GM20000 (cell line): ENCODE measurements around the gene EGFR.

Experiments
- DNase-seq: peaks from one replicate; pipeline ENCODE4 v3.0.0; 2012; ENCODE audit warnings: low spot score
- TF ChIP-seq, protein P1 (sequence below): IDR thresholded peaks from 2 replicates; pipeline ENCODE4 v1.5.1; 2012; ENCODE audit warnings: mild to moderate bottlenecking, control low read depth; ENCODE audit errors: extremely low read depth, missing control alignments

The EGFR gene

DNA sequence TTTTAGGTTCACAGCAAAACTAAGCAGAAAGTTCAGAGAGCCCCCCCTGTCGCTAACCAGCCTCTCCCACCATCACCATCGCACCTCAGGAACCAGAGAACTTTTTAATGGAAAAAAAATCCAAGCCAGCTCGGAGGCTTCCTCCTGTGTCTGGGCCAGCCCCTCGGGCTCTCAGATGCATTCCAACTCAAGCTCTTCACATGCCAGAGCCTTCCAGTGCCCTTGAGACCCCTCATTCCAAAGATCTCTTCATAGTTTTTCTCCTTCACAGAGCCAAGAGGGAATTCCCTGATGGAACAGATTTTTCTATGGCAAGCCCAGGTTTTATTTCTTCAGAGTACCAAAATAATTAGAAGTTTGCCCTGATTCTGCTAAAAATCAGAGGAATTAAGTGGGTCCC, 192.9 kb downstream of the EGFR start:
- TF ChIP-seq, protein P1, sequence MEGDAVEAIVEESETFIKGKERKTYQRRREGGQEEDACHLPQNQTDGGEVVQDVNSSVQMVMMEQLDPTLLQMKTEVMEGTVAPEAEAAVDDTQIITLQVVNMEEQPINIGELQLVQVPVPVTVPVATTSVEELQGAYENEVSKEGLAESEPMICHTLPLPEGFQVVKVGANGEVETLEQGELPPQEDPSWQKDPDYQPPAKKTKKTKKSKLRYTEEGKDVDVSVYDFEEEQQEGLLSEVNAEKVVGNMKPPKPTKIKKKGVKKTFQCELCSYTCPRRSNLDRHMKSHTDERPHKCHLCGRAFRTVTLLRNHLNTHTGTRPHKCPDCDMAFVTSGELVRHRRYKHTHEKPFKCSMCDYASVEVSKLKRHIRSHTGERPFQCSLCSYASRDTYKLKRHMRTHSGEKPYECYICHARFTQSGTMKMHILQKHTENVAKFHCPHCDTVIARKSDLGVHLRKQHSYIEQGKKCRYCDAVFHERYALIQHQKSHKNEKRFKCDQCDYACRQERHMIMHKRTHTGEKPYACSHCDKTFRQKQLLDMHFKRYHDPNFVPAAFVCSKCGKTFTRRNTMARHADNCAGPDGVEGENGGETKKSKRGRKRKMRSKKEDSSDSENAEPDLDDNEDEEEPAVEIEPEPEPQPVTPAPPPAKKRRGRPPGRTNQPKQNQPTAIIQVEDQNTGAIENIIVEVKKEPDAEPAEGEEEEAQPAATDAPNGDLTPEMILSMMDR, result no peak

DNA sequence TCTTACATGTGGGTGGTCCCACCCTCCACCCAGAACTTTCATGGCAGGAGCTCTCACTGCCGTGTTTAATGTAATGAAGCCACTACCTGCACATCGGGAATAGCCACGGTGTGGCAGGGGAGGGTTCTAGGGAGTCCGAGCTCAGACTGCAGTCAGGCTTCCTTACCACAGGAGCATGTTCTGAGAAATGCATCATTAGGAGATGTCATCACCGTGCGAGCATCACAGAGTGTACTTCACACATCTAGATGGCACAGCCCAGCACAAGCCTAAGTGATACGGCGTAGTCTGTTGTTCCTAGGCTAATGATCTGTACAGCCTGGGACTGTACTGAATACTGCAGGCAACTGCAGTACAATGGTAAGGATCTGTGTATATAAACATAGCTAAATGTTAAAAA, 193.4 kb downstream of the EGFR start:
- no peak for DNase-seq
- TF ChIP-seq, protein P1, result no peak

More for the DNA sequence above, 192.9 kb downstream of the EGFR start:
- DNase-seq, result no peak

DNA sequence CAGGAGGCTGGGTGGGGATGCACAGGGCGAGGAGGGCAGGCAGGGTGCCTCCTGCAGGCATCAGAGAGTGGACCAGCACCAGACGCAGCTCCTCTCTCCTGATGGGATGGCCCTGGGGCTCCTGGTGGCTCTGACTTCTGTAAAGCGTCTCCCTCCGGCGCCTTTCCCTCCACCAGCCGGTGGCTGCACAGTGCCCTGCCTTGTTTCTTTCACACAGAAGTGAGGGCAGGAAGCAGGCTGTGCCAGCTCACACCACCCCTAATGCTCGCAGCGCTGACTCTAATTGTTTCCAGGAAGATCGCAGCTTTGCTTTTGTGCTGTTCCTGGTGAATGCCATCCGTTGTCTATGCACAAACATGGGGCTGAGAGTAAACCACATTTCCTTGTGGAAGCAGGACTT, 194.0 kb downstream of the EGFR start:
- DNase-seq, result no peak
- TF ChIP-seq, protein P1, result no peak

DNA sequence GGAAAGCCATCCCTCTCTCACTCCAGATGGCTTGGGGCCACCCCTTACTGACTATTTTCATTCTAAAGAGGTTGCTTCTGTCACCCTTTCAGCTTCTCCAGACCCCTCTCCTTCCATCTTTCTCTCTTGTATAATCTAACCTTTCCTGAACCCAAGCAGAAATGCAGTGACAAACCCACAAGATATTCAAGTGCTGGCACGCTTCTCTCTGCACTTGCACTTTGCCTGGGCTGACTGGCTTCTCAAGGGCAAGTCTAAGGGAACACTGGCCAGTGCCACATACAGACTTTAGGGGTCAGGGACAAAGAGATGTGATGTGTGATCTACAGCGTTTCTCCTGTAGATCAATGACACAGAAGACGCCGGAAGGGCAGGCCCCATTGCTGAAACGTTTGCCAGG, 195.9 kb downstream of the EGFR start:
- TF ChIP-seq, protein P1, result no peak
- no peak for DNase-seq

DNA sequence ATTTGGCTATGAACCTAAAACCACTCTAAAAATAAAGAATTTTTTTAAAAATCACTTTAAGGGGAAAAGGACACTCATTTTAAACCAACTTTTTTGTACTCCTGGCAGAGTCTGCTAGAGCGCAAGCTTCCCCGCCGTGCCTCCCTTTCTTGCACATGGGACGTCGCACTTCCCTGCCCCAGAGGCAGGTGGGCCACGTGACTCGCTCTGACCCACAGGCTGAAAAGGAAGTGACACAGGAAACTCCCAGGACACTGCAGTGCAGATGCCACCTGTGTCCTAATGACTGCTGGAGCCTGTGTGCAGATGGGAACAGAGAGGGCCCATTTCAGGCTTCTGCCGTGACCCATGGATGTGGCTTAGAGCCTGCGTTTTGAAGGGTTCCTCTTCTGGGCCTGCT, 204.2 kb downstream of the EGFR start:
- TF ChIP-seq, protein P1, result no peak
- DNase-seq, result no peak

DNA sequence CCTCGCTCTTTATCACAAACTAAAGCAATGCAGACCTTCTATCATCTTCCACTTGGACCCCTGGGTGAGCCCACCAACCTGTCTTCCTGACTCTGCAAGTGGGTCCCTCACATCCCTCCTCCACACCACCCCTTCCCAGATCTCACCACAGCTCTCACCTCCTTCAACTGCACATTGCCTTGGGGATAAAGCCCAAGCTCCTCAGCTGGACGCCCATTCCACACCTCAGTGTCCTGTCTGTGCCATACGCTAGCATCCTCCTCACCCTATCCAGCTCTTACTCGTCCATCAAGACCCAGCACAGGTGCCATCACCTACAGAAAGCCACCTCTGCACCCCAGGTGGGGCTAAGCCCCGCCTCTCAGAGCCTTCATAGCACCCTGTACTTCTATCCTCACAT, 205.3 kb downstream of the EGFR start:
- no peak for DNase-seq
- TF ChIP-seq, protein P1, result no peak

DNA sequence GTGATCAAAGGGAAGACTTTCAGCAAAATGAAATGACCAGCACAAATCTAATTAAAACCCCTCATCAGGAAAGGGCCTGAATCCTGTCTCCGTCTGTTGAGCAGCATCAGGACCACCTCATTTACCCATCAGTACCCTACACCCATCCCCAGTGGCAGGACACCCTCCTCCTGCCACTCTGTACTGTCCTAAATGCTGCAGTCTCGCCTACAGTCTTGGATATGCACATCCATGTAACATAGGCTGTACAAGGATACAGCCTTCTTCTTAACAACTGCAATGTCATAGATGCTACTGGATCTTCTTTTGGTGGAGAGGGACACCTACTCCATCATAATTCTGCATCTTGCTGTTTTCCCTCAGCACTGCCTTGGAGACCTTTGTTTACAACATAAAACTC, 206.0 kb downstream of the EGFR start:
- DNase-seq, result no peak
- TF ChIP-seq, protein P1, result no peak
